ENCODE measurements around the gene MRPL37. TPM values are rescaled to one million over a fixed set of nuclear protein-coding genes. Genes with fewer than 3 reads are reported as not detected.

The MRPL37 gene
- total and polyA plus RNA-seq, 2 of the 4 experiments (the other 2 are of a cell fraction), result 42.8 to 132 TPM

DNA sequence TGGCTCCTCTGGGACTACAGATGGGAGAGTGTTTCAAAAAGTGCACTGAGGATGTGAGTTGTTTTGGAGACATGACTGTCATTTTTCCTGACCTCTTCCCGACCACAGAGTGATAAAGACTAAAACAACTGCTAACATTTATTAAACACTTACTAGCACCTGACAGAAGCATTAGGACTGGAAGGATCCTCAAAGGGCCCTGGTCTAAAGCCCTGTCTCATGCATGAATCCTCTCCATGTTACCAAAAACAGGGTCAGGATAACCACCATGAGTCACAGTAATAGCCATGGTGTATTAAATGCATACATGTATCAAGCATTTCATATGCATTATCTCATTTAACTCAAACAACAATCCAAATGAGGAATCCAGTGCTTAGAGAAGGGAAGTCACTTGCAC lies 11.7 kb upstream of the MRPL37 start:
- CTCF ChIA-PET, result no interaction called here
- H3K79me1 ChIP-seq (ENCODE audit: low read depth in 1 of 2, low read length in 2 of 2), result no peaks in the 10 kb centered on the region
- H3K18ac ChIP-seq (ENCODE audit: low read depth, low read length), result no peak overlapping the region
- H3K9me3 ChIP-seq (ENCODE audit: control insufficient read depth, insufficient read depth, low read length), result no peaks in the 10 kb centered on the region
- no peak overlapping the region for H2AK5ac ChIP-seq (ENCODE audit: low read depth, low read length)
- BruUV-seq (replicated peaks), result no TSS peak
- no peak overlapping the region for H3K14ac ChIP-seq (replicated peaks; ENCODE audit: low read depth, low read length)
- H3K9ac ChIP-seq (ENCODE audit: low read depth, low read length), result no peak overlapping the region
- H2BK20ac ChIP-seq (ENCODE audit: low read depth, low read length), result no peak overlapping the region
- H2AK9ac ChIP-seq (replicated peaks; ENCODE audit: low read depth, low read length, poor library complexity), result no peak overlapping the region
- no peak overlapping the region for H4K8ac ChIP-seq (ENCODE audit: low read depth in 2 of 2, low read length in 2 of 2)
- no peak overlapping the region for H3K56ac ChIP-seq (ENCODE audit: extremely low read depth, insufficient read depth, low read length)
- H4K5ac ChIP-seq (ENCODE audit: low read depth, low read length), result no peak overlapping the region
- H4K91ac ChIP-seq (ENCODE audit: insufficient read depth, low read depth, low read length), result no peak overlapping the region
- H2BK120ac ChIP-seq (ENCODE audit: low read depth, low read length), result no peak overlapping the region
- H3K4me3 ChIP-seq (ENCODE audit: insufficient read depth, low read depth, low read length), result no peak overlapping the region
- WGBS, 2 experiments (ENCODE audit: extremely low coverage in 2 of 2, insufficient read length in 1 of 2), result no CpG with 5 or more reads among the region's 1 CpG
- DNase-seq (peak; percentile 56), ATAC-seq (ENCODE audit: low read depth) (peak; percentile 67)
- H2BK5ac ChIP-seq (ENCODE audit: low read depth, low read length, poor library complexity, severe bottlenecking), result no peak overlapping the region
- peaks cover under 1% of the 10 kb centered on the region; the same call in 1 of the 2 replicates for H3K36me3 ChIP-seq (ENCODE audit: control insufficient read depth, insufficient read depth, low read length)
- H4K20me1 ChIP-seq (ENCODE audit: insufficient read depth, low read length), result no peaks in the 10 kb centered on the region
- no peak overlapping the region for H3K4ac ChIP-seq (ENCODE audit: low read depth, low read length)
- intact Hi-C loops (cut with micrococcal nuclease) (no loop called here), dilution Hi-C loops (cut with HindIII; ENCODE audit: low sequenced_read_pairs, unreplicated experiment) (no loop called here), in situ Hi-C loops (cut with MboI; ENCODE audit: low sequenced_read_pairs) (no loop called here)
- H3K23ac ChIP-seq (ENCODE audit: low read depth, low read length), result no peak overlapping the region
- POLR2A ChIA-PET (ENCODE audit: unreplicated experiment), result no interaction called here
- H3K4me2 ChIP-seq (ENCODE audit: low read depth, low read length), result no peak overlapping the region
- TF ChIP-seq RAD21 (IDR thresholded peaks at IDR 0.05; ENCODE audit: low read length) (no peak), POLR2A (IDR thresholded peaks at IDR 0.05; ENCODE audit: low read depth, low read length) (no peak), FOS (IDR thresholded peaks at IDR 0.05; ENCODE audit: low read depth, low read length) (no peak), CEBPB (IDR thresholded peaks at IDR 0.05; ENCODE audit: low read depth, low read length) (no peak), MAZ (IDR thresholded peaks at IDR 0.05; ENCODE audit: borderline replicate concordance, low read depth, low read length) (no peak), MXI1 (IDR thresholded peaks at IDR 0.05; ENCODE audit: borderline replicate concordance, low read depth, low read length) (no peak), BHLHE40 (IDR thresholded peaks at IDR 0.05; ENCODE audit: low read depth, low read length) (no peak), MAFK (IDR thresholded peaks at IDR 0.05; ENCODE audit: low read depth, low read length) (no peak), NFE2L2 (IDR thresholded peaks at IDR 0.05; ENCODE audit: low read depth, low read length) (no peak), RCOR1 (IDR thresholded peaks at IDR 0.05; ENCODE audit: insufficient replicate concordance, low read length) (no peak), SMC3 (IDR thresholded peaks at IDR 0.05; ENCODE audit: low read depth, low read length) (no peak), CHD1 (IDR thresholded peaks at IDR 0.05; ENCODE audit: low read depth, low read length) (no peak), RFX5 (IDR thresholded peaks at IDR 0.05; ENCODE audit: low read depth, low read length) (no peak)
- TF ChIP-seq, protein P1, sequence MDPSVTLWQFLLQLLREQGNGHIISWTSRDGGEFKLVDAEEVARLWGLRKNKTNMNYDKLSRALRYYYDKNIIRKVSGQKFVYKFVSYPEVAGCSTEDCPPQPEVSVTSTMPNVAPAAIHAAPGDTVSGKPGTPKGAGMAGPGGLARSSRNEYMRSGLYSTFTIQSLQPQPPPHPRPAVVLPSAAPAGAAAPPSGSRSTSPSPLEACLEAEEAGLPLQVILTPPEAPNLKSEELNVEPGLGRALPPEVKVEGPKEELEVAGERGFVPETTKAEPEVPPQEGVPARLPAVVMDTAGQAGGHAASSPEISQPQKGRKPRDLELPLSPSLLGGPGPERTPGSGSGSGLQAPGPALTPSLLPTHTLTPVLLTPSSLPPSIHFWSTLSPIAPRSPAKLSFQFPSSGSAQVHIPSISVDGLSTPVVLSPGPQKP (IDR thresholded peaks at IDR 0.05; ENCODE audit: borderline replicate concordance, low read depth, low read length), result no peak
- TF ChIP-seq, protein P2, sequence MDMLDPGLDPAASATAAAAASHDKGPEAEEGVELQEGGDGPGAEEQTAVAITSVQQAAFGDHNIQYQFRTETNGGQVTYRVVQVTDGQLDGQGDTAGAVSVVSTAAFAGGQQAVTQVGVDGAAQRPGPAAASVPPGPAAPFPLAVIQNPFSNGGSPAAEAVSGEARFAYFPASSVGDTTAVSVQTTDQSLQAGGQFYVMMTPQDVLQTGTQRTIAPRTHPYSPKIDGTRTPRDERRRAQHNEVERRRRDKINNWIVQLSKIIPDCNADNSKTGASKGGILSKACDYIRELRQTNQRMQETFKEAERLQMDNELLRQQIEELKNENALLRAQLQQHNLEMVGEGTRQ (IDR thresholded peaks at IDR 0.05; ENCODE audit: low read depth, low read length), result no peak
- TF ChIP-seq, protein P3, sequence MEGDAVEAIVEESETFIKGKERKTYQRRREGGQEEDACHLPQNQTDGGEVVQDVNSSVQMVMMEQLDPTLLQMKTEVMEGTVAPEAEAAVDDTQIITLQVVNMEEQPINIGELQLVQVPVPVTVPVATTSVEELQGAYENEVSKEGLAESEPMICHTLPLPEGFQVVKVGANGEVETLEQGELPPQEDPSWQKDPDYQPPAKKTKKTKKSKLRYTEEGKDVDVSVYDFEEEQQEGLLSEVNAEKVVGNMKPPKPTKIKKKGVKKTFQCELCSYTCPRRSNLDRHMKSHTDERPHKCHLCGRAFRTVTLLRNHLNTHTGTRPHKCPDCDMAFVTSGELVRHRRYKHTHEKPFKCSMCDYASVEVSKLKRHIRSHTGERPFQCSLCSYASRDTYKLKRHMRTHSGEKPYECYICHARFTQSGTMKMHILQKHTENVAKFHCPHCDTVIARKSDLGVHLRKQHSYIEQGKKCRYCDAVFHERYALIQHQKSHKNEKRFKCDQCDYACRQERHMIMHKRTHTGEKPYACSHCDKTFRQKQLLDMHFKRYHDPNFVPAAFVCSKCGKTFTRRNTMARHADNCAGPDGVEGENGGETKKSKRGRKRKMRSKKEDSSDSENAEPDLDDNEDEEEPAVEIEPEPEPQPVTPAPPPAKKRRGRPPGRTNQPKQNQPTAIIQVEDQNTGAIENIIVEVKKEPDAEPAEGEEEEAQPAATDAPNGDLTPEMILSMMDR (conservative IDR thresholded peaks at IDR 0.05; ENCODE audit: low read depth, low read length), result no peak
- H3K9me1 ChIP-seq (ENCODE audit: insufficient read depth, low read length), result peaks cover 9% of the 10 kb centered on the region; the same call in 1 of the 2 replicates
- no peak overlapping the region for H2AFZ ChIP-seq (replicated peaks; ENCODE audit: low read length, poor library complexity)
- no peak overlapping the region for H2BK15ac ChIP-seq (ENCODE audit: low read depth, low read length)
- no peaks in the 10 kb centered on the region for H3K27me3 ChIP-seq (ENCODE audit: control insufficient read depth, insufficient read depth, low read length)
- H3K27ac ChIP-seq (ENCODE audit: insufficient read depth, low read length), result no peak overlapping the region
- H3K4me1 ChIP-seq (ENCODE audit: control insufficient read depth, insufficient read depth, low read length), result peaks cover 1% of the 10 kb centered on the region; the same call in 1 of the 2 replicates

Measured in IMR-90 (cell line).